DMS 273 (cell line): ENCODE data around the gene TBL3.
A peak's percentile ranks its signal among the peaks of the same experiment; 100 is the strongest.
"Not testable (repeated sequence)": the region's sequence is repeated elsewhere in the genome, so short reads cannot be mapped to it uniquely, and the experiment has no call there.

Experiments
- DNase-seq: peaks from one replicate; lab custom pipeline; 2025; ENCODE audit not compliant: unreplicated experiment; lab: John Stamatoyannopoulos, UW

TBL3 gene

GRCh38 chr16:1971796-1972489 is at the start of gene TBL3:
Gene TBL3 (plus strand): TSS chr16:1972053. CDS start chr16:1972165, 112 bp downstream.
- DNase-seq = peak; percentile 98

GRCh38 chr16:1922357-1922756 is 49.5 kb upstream of the TBL3 start:
- no peak for DNase-seq

- DNase-seq = peak; percentile 92
Observed at GRCh38 chr16:1923299-1924034, 48.4 kb upstream of the TBL3 start.

- DNase-seq = no peak
Observed at GRCh38 chr16:1924095-1924494, 47.8 kb upstream of the TBL3 start.

GRCh38 chr16:1926271-1926670 is 45.6 kb upstream of the TBL3 start:
- DNase-seq = no peak

GRCh38 chr16:1929105-1929504 is 42.7 kb upstream of the TBL3 start:
- peak; percentile 56 for DNase-seq

- peak; percentile 95 for DNase-seq
Observed at GRCh38 chr16:1929578-1930337, 42.1 kb upstream of the TBL3 start.

GRCh38 chr16:1930338-1930720 is 41.5 kb upstream of the TBL3 start:
- DNase-seq = no peak

GRCh38 chr16:1932050-1933028 is 39.5 kb upstream of the TBL3 start:
- peak; percentile 80 for DNase-seq

- no peak for DNase-seq
Observed at GRCh38 chr16:1933097-1933661, 38.7 kb upstream of the TBL3 start.

- no peak for DNase-seq
Observed at GRCh38 chr16:1936945-1937479, 34.8 kb upstream of the TBL3 start.

GRCh38 chr16:1938316-1938715 is 33.5 kb upstream of the TBL3 start:
- no peak for DNase-seq

- no peak for DNase-seq
Observed at GRCh38 chr16:1938910-1939309, 32.9 kb upstream of the TBL3 start.

GRCh38 chr16:1939833-1940232 is 32.0 kb upstream of the TBL3 start:
- DNase-seq = not testable (repeated sequence)

GRCh38 chr16:1940273-1941161 is 31.3 kb upstream of the TBL3 start:
- no peak for DNase-seq

- no peak for DNase-seq
Observed at GRCh38 chr16:1941162-1942046, 30.4 kb upstream of the TBL3 start.

GRCh38 chr16:1942047-1942809 is 29.6 kb upstream of the TBL3 start:
- no peak for DNase-seq
